GM23338 (cell line): Measurements from ENCODE around the gene TMEM178B. TPM values are rescaled to one million over a fixed set of nuclear protein-coding genes. Genes with fewer than 3 reads are reported as not detected.

ENCODE experiments used
- CREB1 ChIP-seq: fragments of 250-450 bp; sonication (Bioruptor Pico); IDR thresholded peaks from 2 replicates; pipeline ENCODE4 v1.5.0; 2020; ENCODE audit warnings: low read depth, mild to moderate bottlenecking, moderate library complexity
- EZH2 ChIP-seq: fragments of 200-600 bp; sonication (generic); IDR thresholded peaks from one replicate; pipeline ENCODE4 v1.8.0; 2017; ENCODE audit warnings: antibody characterized with exemption, mild to moderate bottlenecking, low read depth; ENCODE audit not compliant: unreplicated experiment
- EZH2phosphoT487 ChIP-seq: fragments of 200-600 bp; sonication (generic); IDR thresholded peaks from one replicate; pipeline ENCODE4 v1.8.1; 2018; ENCODE audit warnings: antibody characterized with exemption; ENCODE audit not compliant: unreplicated experiment
- JUNB ChIP-seq: IDR thresholded peaks from one replicate; pipeline ENCODE4 v1.6.1; 2016; ENCODE audit warnings: antibody characterized with exemption; ENCODE audit not compliant: unreplicated experiment
- POLR2AphosphoS5 ChIP-seq: IDR thresholded peaks from 2 replicates; pipeline ENCODE4 v1.6.1; 2016; ENCODE audit warnings: antibody characterized with exemption, low read depth
- REST ChIP-seq: IDR thresholded peaks from one replicate; pipeline ENCODE4 v1.6.1; 2018; ENCODE audit warnings: antibody characterized with exemption; ENCODE audit not compliant: unreplicated experiment
- STAT1 ChIP-seq: IDR thresholded peaks from one replicate; pipeline ENCODE4 v1.6.1; 2016; ENCODE audit warnings: antibody characterized with exemption; ENCODE audit not compliant: unreplicated experiment
- ZNF114 ChIP-seq: fragments of 250-450 bp; sonication (Bioruptor Pico); IDR thresholded peaks from 2 replicates; pipeline ENCODE4 v1.5.0; 2020; ENCODE audit warnings: mild to moderate bottlenecking, moderate library complexity
- ZNF331 ChIP-seq: fragments of 250-450 bp; sonication (Bioruptor Pico); IDR thresholded peaks from 2 replicates; pipeline ENCODE4 v1.5.0; 2020; ENCODE audit warnings: low read depth, mild to moderate bottlenecking, moderate library complexity
- ZNF462 ChIP-seq: fragments of 250-450 bp; sonication (Bioruptor Pico); IDR thresholded peaks from 2 replicates; pipeline ENCODE4 v1.5.0; 2020; ENCODE audit warnings: mild to moderate bottlenecking, moderate library complexity
- polyA plus RNA-seq: library from polyadenylated mRNA; unstranded; fragments of >200 nt; fragmentation: Nextera tagmentation; extraction: Ambion mirVana; gene quantifications from 2 replicates; pipeline ENCODE4 v1.2.1, GENCODE V29; 2016
- total RNA-seq: library from RNA; depleted of rRNA; stranded (reverse); fragments of >200 nt; shearing (Covaris generic); gene quantifications from 2 replicates; pipeline ENCODE4 v1.2.3, GENCODE V29; 2014

Gene TMEM178B
- total and polyA plus RNA-seq, 2 experiments from 2014 or later = 4.9 to 15.6 TPM

DNA sequence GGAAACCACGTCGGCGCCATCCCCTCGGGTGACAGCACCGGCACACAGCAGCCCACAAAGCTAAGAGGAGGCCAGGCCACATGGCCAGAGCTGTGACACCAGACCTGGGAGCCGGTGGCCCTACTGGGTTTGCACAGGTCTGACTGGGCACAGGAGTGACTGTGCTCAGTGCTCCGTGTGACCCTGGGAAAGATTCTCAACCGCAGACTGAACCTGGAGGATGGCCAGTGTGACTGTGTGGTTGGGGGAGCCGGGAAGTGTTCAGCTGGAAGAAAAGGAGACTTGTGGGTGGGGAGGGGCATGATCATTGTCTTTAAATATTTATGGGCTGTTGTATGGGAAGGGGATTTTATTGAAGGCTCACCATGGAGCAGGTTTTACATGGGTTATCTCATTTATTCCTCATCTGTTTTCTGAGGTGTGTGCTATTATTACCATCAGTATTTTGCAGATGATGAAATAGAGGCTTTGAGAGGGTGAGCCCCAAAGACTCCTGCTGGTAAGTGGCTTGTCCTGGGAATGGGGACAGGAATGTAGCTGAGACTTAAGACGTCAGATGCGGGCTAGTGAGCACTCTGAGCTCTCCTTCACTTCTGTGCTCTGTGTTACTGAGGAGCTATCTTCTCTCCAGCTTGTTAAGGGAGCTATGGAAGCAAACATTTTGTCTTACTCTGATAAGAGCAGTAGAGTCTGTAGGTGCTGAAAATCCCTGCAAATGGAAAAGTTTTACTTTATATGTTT lies 127.5 kb downstream of the TMEM178B start (continued):
- TF ChIP-seq ZNF462 (CRISPR knock-in tag) (no peak), EZH2 (no peak), ZNF114 (CRISPR knock-in tag) (no peak), REST (no peak), EZH2phosphoT487 (no peak), CREB1 (CRISPR knock-in tag) (no peak), ZNF331 (CRISPR knock-in tag) (no peak), STAT1 (no peak), JUNB (no peak), POLR2AphosphoS5 (no peak)
